ENCODE measurements around the gene DLEC1. TPM values are rescaled to one million over a fixed set of nuclear protein-coding genes. Genes with fewer than 3 reads are reported as not detected.

The DLEC1 gene
- total RNA-seq, 4 donors from 2014 or later, result 0.20 to 4.1 (median 1.4) TPM

GRCh38 chr3:38095669-38096483 is 56.9 kb downstream of the DLEC1 start:
- Histone ChIP-seq H3K27me3 (no peaks in the 10 kb centered on the region), H3K4me1 (no peaks in the 10 kb centered on the region), H3K36me3 (no peaks in the 10 kb centered on the region), H3K9me3 (no peaks in the 10 kb centered on the region), H3K4me3 (no peak overlapping the region), H3K27ac (no peak overlapping the region)
- no peak for DNase-seq
- in situ Hi-C loops (cut with MboI; ENCODE audit: low pct_ligation_motif_present in 1 of 4, low pct_unique_long_range_greater_than_20kb in 1 of 4, low sequenced_read_pairs in 3 of 4), result no loop called here
- WGBS, 2 donors (ENCODE audit: low coverage in 1 of 2), result 85% methylated on average over 6 of the region's 6 CpGs; no CpG with 5 or more reads in 1 of the 2 donors
- intact Hi-C loops (cut with DNase I; ENCODE audit: low total_unique reads), result no loop called here
- TF ChIP-seq POLR2AphosphoS5 (IDR thresholded peaks at IDR 0.05) (no peak), POLR2A (IDR thresholded peaks at IDR 0.05) (no peak), CTCF (IDR thresholded peaks at IDR 0.05) (no peak), EP300 (IDR thresholded peaks at IDR 0.05; ENCODE audit: low read depth) (no peak)

- Histone ChIP-seq H3K4me3 (no peak overlapping the region), H3K36me3 (no peaks in the 10 kb centered on the region), H3K4me1 (no peaks in the 10 kb centered on the region), H3K9me3 (no peaks in the 10 kb centered on the region), H3K27ac (no peak overlapping the region), H3K27me3 (no peaks in the 10 kb centered on the region)
- WGBS, 2 donors (ENCODE audit: low coverage in 1 of 2), result 67 to 83% methylated on average over 1 to 19 of the region's 19 CpGs
- in situ Hi-C loops (cut with MboI; ENCODE audit: low pct_ligation_motif_present in 1 of 4, low pct_unique_long_range_greater_than_20kb in 1 of 4, low sequenced_read_pairs in 3 of 4), result no loop called here
- TF ChIP-seq EP300 (IDR thresholded peaks at IDR 0.05; ENCODE audit: low read depth) (no peak), POLR2A (IDR thresholded peaks at IDR 0.05) (no peak), POLR2AphosphoS5 (IDR thresholded peaks at IDR 0.05) (no peak), CTCF (IDR thresholded peaks at IDR 0.05) (no peak)
- intact Hi-C loops (cut with DNase I; ENCODE audit: low total_unique reads), result no loop called here
- no peak for DNase-seq
Measured at GRCh38 chr3:38097446-38098375, 58.7 kb downstream of the DLEC1 start.

- H3K36me3 ChIP-seq, result no peaks in the 10 kb centered on the region
- H3K4me1 ChIP-seq, result no peaks in the 10 kb centered on the region
- 84 to 94% methylated on average over 9 of the region's 9 CpGs for WGBS, 2 donors (ENCODE audit: low coverage in 1 of 2)
- H3K4me3 ChIP-seq, result no peak overlapping the region
- TF ChIP-seq EP300 (IDR thresholded peaks at IDR 0.05; ENCODE audit: low read depth) (no peak), CTCF (IDR thresholded peaks at IDR 0.05) (no peak)
- no peak overlapping the region for H3K27ac ChIP-seq
- DNase-seq, result no peak
- no peaks in the 10 kb centered on the region for H3K9me3 ChIP-seq
- in situ Hi-C loops (cut with MboI; ENCODE audit: low pct_ligation_motif_present in 1 of 4, low pct_unique_long_range_greater_than_20kb in 1 of 4, low sequenced_read_pairs in 3 of 4), result no loop called here
- intact Hi-C loops (cut with DNase I; ENCODE audit: low total_unique reads), result no loop called here
- H3K27me3 ChIP-seq, result no peaks in the 10 kb centered on the region
Measured at GRCh38 chr3:38098376-38098723, 59.3 kb downstream of the DLEC1 start.

GRCh38 chr3:38099518-38099917 is 60.5 kb downstream of the DLEC1 start:
- no peak overlapping the region for H3K27ac ChIP-seq
- DNase-seq, result no peak
- in situ Hi-C loops (cut with MboI; ENCODE audit: low pct_ligation_motif_present in 1 of 4, low pct_unique_long_range_greater_than_20kb in 1 of 4, low sequenced_read_pairs in 3 of 4) (no loop called here), intact Hi-C loops (cut with DNase I; ENCODE audit: low total_unique reads) (no loop called here)
- no peaks in the 10 kb centered on the region for H3K4me1 ChIP-seq
- H3K36me3 ChIP-seq, result no peaks in the 10 kb centered on the region
- TF ChIP-seq CTCF (IDR thresholded peaks at IDR 0.05), result no peak
- TF ChIP-seq EP300 (IDR thresholded peaks at IDR 0.05; ENCODE audit: low read depth), result no peak
- no peak for TF ChIP-seq POLR2A (IDR thresholded peaks at IDR 0.05)
- no peak for TF ChIP-seq POLR2AphosphoS5 (IDR thresholded peaks at IDR 0.05)
- WGBS, 2 donors (ENCODE audit: low coverage in 1 of 2), result 38 to 40% methylated on average over 2 to 5 of the region's 5 CpGs
- H3K4me3 ChIP-seq, result no peak overlapping the region
- no peaks in the 10 kb centered on the region for H3K27me3 ChIP-seq
- no peaks in the 10 kb centered on the region for H3K9me3 ChIP-seq
